Right atrium auricular region (tissue), 2 donors: ENCODE measurements around the gene ADSL. TPM values are rescaled to one million over a fixed set of nuclear protein-coding genes. Genes with fewer than 3 reads are reported as not detected.
"Not testable (repeated sequence)": the region's sequence is repeated elsewhere in the genome, so short reads cannot be mapped to it uniquely, and the experiment has no call there.

Experiments
- DNase-seq: peaks from one replicate; pipeline ENCODE4 v3.0.0-alpha.2; 2019; ENCODE audit warnings: low spot score
- H3K27ac ChIP-seq, 2 donors: fragments of 200-600 bp; sonication (generic); 1 replicate in 1 of 2; 2 replicates in 1 of 2; pipeline ENCODE4 v1.5.1; 2016 to 2019
- H3K27me3 ChIP-seq, 2 donors: fragments of 200-600 bp; sonication (generic); one replicate each; pipeline versions ENCODE4 v1.5.1 to v1.6.0; 2017 to 2019
- H3K36me3 ChIP-seq: fragments of 200-600 bp; sonication (generic); one replicate; pipeline ENCODE4 v1.5.1; 2016
- H3K4me1 ChIP-seq, 2 donors: fragments of 200-600 bp; sonication (generic); one replicate each; pipeline versions ENCODE4 v1.5.1 to v1.6.0; 2017 to 2019
- H3K4me3 ChIP-seq, 2 donors: fragments of 200-600 bp; sonication (generic); 1 replicate in 1 of 2; 2 replicates in 1 of 2; pipeline ENCODE4 v1.5.1; 2017 to 2019; ENCODE audit warnings: mild to moderate bottlenecking in 1 of 2, moderate library complexity in 1 of 2
- H3K9me3 ChIP-seq, 2 donors: fragments of 200-600 bp; sonication (generic); one replicate each; pipeline ENCODE4 v1.5.1; 2019
- total RNA-seq, 2 donors: library from RNA; depleted of rRNA; stranded (reverse); fragments of >200 nt; gene quantifications; one replicate each; pipeline ENCODE4 v1.1.0, GENCODE V29; 2016
- TF ChIP-seq, protein P1 (sequence below), 2 donors: fragments of 200-600 bp; sonication (generic); IDR thresholded peaks; one replicate each; pipeline ENCODE4 v1.5.1; 2019; ENCODE audit warnings: antibody characterized with exemption in 2 of 2

The ADSL gene
- total RNA-seq, 2 donors from 2014 or later = 41.8 to 69.9 TPM

DNA sequence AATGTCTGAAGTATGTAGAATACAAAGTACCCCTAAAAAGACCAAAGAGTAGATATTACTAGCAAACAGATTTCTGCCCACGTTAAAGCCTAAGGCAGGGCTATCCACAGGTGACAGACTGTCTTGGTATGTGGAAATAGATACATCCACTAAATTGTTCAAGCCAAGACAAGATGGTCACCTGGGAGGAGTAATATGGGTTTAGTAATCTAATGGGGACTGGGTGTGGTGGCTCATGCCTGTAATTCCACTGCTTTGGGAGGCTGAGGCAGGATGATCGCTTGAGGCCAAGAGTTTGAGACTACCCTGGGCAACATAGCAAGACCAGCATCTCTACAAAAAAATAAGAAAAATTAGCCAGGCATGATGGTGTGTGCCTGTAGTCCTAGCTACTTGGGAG lies 31.6 kb downstream of the ADSL start:
- H3K4me1 ChIP-seq = peaks cover 0 to 4% of the 10 kb centered on the region in 2 donors
- no peak overlapping the region for H3K27ac ChIP-seq
- DNase-seq = no peak
- no peaks in the 10 kb centered on the region for H3K9me3 ChIP-seq
- TF ChIP-seq, protein P1, sequence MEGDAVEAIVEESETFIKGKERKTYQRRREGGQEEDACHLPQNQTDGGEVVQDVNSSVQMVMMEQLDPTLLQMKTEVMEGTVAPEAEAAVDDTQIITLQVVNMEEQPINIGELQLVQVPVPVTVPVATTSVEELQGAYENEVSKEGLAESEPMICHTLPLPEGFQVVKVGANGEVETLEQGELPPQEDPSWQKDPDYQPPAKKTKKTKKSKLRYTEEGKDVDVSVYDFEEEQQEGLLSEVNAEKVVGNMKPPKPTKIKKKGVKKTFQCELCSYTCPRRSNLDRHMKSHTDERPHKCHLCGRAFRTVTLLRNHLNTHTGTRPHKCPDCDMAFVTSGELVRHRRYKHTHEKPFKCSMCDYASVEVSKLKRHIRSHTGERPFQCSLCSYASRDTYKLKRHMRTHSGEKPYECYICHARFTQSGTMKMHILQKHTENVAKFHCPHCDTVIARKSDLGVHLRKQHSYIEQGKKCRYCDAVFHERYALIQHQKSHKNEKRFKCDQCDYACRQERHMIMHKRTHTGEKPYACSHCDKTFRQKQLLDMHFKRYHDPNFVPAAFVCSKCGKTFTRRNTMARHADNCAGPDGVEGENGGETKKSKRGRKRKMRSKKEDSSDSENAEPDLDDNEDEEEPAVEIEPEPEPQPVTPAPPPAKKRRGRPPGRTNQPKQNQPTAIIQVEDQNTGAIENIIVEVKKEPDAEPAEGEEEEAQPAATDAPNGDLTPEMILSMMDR (IDR thresholded peaks at IDR 0.05) = no peak
- no peaks in the 10 kb centered on the region for H3K36me3 ChIP-seq
- no peaks in the 10 kb centered on the region for H3K27me3 ChIP-seq
- H3K4me3 ChIP-seq = no peak overlapping the region

DNA sequence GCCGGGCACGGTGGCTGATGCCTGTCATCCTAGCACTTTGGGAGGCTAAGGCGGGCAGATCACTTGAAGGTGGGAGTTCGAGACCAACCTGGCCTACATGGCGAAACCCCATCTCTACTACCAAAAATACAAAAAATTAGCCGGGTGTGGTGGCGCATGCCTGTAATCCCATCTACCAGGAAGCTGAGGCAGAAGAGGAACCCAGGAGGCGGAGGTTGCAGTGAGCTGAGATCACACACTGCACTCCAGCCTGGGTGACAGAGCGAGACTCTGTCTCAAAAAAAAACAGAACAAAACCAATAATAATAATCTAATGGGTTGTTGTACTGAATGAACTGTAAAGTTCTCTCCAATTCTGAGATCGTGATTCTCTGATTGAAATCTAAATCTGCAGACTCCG lies 32.1 kb downstream of the ADSL start:
- not testable (repeated sequence) for DNase-seq, H3K27ac ChIP-seq, H3K36me3 ChIP-seq, H3K27me3 ChIP-seq, H3K9me3 ChIP-seq, H3K4me1 ChIP-seq, H3K4me3 ChIP-seq

DNA sequence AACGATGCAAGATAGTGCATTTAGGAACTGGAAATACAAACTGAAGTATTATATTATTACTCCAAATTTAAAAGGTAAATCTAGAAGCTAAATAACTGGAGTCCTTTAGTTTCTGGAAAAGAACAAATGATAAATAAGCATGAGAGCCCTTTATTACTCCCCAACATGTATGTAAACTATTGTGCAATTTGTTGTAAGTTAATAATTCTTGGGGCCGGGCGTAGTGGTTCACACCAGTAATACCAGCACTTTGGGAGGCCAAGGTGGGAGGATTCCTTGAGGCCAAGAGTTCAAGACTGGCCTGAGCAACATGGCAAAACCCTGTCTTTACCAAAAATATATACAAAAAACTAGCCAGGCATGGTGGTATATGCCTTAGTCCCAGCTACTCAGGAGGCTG lies 35.2 kb downstream of the ADSL start:
- no peaks in the 10 kb centered on the region for H3K36me3 ChIP-seq
- no peak overlapping the region for H3K4me3 ChIP-seq
- no peaks in the 10 kb centered on the region for H3K9me3 ChIP-seq
- no peaks in the 10 kb centered on the region for H3K27me3 ChIP-seq
- H3K4me1 ChIP-seq = peaks cover 0 to 10% of the 10 kb centered on the region in 2 donors
- H3K27ac ChIP-seq = no peak overlapping the region
- DNase-seq = no peak
- TF ChIP-seq, protein P1 (IDR thresholded peaks at IDR 0.05) = no peak

DNA sequence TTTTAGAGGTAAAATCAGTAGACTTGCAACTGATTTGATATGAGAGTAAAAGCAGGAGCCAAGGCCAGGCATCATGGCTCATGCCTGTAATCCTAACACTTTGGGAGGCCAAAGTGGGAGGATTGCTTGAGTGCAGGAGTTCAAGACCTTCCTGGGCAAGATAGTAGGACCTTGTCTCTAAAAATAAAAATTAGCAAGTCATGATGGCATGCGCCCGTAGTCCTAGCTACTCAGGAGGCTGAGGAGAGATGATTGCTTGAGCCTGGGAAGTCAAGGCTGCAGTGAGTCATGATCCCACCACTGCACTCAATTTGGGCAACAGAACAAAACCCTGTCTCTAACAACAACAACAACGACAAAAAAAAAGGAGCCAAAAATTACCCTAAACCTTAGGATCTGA lies 37.6 kb downstream of the ADSL start:
- TF ChIP-seq, protein P1 (IDR thresholded peaks at IDR 0.05) = no peak
- H3K9me3 ChIP-seq = no peaks in the 10 kb centered on the region
- no peak overlapping the region for H3K27ac ChIP-seq
- H3K27me3 ChIP-seq = no peaks in the 10 kb centered on the region
- H3K4me1 ChIP-seq = peaks cover 0 to 10% of the 10 kb centered on the region in 2 donors
- DNase-seq = no peak
- H3K36me3 ChIP-seq = no peaks in the 10 kb centered on the region
- H3K4me3 ChIP-seq = no peak overlapping the region

DNA sequence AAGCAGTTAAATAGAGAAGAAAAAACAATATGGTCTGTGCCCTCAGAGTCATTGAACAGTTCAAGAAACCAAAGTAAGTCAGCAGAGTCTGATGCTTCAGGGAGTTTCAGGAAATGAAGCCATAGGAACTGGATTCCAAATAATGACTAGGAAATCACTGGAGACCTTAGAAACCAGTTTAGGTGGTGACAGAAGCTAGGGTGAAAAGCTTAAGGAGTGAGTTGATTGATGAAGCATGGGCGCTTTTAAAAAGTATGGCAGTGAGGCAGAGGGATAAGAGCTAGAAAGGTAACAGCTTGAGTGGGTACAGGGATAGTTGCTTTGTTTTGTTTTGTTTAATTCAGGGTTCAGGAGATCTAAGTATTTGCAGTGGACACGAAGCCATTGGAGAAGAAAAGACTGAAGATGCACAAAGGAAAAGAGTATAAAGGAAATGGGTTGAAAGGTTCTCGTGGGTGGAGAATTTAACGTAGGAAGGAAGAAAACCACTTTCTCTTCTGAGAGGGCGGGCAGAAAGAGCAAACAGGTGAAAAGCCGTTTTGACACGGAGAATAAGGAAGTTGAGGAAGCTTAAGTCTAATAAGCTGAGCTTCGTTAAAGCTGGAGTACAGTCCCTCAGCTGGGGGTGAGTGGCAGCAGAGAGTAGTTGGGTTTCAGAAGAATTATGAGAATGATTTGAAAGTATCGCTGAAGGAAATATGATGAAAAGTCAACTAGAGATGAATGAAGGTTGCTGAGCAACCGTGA lies 38.9 kb downstream of the ADSL start:
- Histone ChIP-seq H3K27ac (no peak overlapping the region), H3K9me3 (no peaks in the 10 kb centered on the region)
- DNase-seq = no peak

DNA sequence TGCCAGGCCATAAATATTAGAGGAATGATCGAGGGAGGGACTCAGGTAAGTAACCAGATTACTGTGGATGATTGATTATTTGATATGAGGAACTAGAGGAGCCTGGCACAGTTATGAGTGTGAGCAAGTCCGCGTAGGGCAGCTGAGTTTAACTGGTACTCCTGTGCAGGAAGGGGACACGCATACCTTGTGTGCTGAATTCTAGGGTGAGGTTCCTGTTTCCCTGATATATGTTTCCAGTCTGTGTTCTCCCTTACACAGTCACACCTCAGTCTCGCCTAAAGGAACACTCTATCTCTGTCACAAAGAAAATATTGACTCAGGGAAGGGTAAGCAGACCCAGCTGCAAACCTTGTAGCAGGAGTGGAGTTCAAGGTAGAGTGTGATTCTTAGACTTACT lies 41.4 kb downstream of the ADSL start:
- Histone ChIP-seq H3K27me3 (no peaks in the 10 kb centered on the region), H3K4me3 (no peak overlapping the region), H3K9me3 (no peaks in the 10 kb centered on the region), H3K27ac (no peak overlapping the region), H3K4me1 (peaks cover 0 to 10% of the 10 kb centered on the region in 2 donors), H3K36me3 (no peaks in the 10 kb centered on the region)
- DNase-seq = no peak
- TF ChIP-seq, protein P1 (IDR thresholded peaks at IDR 0.05) = no peak

More for the DNA sequence above, 38.9 kb downstream of the ADSL start:
- no peak overlapping the region for H3K4me3 ChIP-seq
- H3K36me3 ChIP-seq = no peaks in the 10 kb centered on the region
- peaks cover 0 to 10% of the 10 kb centered on the region in 2 donors for H3K4me1 ChIP-seq
- TF ChIP-seq, protein P1 (IDR thresholded peaks at IDR 0.05) = no peak
- H3K27me3 ChIP-seq = no peaks in the 10 kb centered on the region
